GM19035 (cell line): ENCODE results near the gene SMAGP.
A peak's percentile ranks its signal among the peaks of the same experiment; 100 is the strongest.
"Not testable (repeated sequence)": the region's sequence is repeated elsewhere in the genome, so short reads cannot be mapped to it uniquely, and the experiment has no call there.

ENCODE experiments used
- ATAC-seq: cut with Tn5 transposase; IDR thresholded peaks from one replicate; pipeline ENCODE4 v1.9.1; 2021; ENCODE audit not compliant: unreplicated experiment

SMAGP gene, protein sequence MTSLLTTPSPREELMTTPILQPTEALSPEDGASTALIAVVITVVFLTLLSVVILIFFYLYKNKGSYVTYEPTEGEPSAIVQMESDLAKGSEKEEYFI

DNA sequence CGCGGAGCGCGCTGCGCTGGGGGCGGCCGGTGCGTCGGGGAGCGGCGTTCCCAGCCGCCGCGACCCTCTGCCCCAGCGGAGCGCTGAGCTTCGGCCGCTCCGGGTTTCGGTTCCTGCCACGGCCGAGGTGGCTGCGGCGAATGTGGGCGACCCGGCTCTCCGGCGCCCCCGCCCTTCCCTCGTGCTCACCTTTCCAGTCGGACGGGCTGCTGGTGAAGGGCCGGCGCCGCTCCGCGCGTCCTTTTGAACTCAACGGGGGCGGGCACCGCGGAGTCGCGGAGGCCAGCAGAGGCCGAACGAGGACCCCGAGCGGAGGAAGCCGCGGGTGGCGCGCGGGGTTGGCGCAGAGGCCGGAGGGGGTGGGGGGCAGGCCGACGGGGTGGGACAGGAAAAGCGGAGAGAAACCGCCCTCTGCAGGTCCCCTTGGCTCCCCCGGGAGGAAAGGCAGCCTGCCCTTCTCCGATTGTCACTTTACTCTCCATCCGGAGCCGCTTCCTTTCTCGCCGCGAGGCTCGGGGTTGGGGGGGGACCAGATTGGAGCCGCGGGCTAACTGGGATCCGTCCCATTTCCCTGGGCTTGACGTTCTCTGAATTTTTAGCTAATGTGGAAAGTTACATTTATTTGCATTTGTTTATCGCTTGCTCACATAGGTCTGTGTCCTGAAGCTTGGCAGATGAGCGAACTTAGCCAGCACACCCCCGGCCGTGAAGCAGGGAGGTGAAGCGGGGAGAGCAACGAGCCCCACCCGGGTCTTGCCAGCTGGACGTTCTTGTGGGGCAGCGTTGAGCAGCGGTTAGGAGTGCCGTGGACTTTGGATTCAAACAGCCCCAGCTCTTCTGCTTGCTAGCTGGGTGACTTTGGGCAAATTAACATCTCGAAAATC is at the start of gene SMAGP:
Gene SMAGP, minus strand, starts transcription at position 349 of the 884 bp plus-strand sequence. CDS start 1,137 bp downstream, outside the sequence.
- ATAC-seq, result peak; percentile 59

DNA sequence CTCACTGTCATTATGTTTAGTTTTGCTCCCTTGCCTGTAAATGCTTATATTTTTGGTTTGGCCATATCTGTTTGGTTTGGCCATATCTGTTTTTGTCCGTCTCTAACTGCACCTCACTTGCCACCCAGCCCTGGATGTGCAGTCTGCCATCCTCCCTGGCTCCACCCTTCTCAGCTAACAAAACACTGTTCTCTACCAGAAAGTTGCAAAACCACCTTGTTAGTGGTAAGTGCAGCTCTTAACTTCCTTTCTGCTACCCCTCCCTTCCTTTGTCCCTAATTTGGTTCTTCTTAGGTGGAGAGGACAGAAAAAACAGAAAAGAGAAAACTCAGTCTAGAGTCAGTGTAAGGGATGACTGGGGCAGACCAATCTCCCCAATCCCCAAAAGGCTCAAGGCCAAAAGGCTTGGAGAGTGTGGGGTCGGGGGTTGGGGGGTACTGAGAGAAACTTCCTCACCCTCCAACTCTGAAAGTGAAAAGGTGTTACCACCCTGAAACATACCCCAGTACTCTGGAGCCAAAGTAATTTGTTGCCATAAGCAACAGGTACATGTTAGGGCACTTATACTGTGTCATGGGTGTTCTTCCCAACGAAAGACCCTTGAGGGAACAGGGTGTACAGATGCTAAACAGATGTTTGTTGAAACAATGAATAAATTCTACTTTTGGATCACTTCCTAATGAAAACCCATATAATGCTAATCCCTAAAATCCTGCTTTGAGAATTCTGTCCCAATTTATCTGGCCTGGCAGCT is 48.8 kb upstream of the SMAGP start:
- ATAC-seq, result no peak

DNA sequence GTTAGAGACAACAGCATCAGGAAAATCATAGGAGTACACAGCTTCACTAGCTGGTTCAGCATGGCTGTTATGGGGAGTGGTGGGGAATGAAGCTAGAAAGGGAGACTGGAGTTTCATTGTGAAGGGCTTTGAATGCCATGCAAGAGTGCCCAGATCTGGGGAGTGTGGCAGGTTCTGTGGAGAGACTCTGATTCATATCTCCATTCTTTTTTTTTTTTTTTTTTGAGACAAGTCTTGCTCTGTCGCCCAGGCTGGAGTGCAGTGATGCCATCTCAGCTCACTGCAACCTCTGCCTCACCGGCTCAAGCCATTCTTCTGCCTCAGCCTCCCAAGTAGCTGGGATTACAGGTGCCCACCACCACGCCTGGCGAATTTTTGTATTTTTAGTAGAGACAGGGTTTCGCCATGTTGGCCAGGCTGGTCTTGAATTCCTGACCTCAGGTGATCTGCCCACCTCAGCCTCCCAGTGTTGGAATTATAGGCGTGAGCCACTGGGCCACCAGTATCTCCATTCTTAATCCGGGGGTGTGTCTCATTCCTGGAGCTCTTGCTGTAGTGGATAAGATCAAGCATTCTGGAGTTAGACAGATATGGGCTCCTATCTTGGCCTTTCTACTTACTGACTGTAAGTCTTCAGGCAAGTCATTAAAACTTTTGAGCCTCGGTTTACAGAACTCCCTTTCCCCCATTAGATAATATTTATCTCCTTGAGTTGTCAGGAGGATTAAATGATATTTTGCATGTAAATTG is 48.0 kb upstream of the SMAGP start:
- not testable (repeated sequence) for ATAC-seq

DNA sequence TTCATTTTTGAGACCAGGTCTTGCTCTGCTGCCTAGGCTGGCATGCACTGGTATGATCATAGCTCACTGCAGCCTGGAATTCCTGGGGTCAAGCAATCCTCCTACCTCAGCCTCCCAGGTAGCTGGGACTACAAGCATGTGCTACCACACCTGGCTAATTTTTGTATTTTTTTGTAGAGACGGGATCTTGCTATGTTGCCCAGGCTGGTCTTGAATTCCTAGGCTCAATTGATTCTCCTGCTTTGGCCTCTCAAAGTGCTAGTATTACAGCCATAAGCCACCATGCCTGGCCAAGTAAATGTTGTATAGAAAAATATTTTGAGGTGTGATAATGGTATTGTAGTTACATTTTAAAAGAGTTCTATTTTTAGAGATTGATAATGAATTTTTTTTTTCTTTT is 41.2 kb upstream of the SMAGP start:
- ATAC-seq, result no peak

DNA sequence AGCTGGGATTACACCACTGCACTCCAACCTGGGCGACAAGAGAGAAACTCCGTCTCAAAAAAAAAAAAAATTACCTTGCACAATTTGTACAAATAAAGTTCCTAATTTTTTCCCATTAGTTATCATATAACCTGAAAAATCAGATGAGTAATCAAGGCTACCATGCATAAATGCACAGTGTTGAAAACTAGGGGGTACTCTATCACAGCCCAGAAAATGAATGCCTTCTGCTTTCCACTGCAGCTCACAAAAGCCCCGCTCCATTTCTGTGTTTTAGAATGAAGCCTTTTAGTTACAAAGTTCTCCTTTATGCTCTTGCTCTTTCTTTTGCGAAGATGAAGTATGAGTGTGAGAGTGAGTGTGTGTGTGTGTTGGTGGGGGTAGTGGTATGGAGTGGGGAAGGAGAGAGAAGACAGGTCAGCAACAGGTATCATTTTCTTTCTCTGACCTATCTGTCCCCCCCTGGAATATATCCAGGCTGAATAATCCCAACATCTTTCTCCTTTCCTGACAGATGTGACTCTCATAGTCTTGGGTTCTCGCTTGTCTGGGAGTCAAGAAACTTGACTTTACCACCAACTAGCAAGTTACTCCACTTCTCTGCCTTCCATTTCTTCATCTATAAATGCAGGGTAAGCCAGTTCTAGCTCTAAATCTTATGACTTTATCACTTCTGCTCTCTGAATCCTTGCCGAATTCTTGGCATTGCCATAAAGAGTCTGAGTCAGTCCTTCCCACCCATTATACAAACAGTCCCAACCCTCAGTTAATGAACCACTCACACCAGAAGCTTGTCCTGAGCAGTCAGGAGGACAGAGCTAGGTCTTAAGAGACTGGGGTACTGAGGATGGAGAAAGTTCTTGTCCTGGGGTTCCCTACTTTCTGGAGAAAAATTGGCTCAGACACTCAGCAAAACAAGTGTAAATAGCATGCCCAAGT is 37.7 kb upstream of the SMAGP start:
- ATAC-seq, result no peak

DNA sequence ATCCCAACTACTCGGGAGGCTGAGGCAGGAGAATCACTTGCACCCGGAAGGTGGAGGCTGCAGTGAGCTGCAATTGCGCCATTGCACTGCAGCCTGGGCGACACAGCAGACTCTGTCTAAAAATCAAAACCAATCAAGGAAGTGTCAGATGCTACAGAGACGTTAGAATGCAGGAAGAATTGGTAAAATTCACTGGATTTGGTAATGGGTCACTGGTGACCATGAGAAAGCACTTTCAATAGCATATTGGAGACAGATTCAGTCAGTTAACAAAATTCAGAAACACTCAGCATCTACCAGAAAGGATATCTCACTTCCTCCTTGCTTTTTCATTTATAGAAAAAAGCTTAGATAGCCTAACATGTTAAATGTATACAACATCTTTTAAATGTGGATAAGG is 36.3 kb upstream of the SMAGP start:
- ATAC-seq, result no peak

DNA sequence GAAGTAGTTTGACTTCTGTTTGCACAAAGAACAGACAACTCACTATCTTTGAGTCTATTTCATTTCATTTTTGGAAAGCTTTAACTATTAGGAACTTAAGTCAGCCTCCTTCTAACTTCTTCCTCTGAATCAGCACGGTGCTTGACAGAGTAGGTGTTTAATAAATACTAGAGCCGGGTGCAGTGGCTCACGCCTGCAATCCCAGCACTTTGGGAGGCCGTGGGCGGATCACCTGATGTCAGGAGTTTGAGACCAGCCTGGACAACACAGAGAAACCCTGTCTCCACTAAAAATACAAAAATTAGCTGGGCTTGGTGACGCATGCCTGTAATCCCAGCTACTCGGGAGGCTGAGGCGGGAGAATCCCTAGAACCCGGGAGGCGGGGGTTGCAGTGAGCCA is 30.6 kb upstream of the SMAGP start:
- not testable (repeated sequence) for ATAC-seq

DNA sequence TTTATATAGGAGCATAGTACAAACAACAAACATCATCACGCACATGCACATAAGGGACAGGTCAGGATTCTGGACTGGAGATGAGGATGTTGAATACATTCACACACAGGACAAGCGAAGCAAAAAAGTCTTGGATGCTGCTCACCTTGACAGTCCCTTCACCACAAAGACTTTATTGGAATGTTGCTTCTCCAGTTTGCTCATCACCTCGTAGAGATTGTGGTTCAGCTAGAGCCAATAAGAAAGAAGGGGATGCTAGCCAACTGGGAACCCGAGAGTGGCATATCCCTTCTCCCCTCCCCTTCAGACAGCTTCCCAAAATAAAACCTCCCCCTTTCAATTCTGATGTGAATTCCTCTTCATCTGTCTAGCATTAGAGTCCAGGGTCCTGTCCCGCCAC is 25.4 kb upstream of the SMAGP start:
- ATAC-seq, result no peak

DNA sequence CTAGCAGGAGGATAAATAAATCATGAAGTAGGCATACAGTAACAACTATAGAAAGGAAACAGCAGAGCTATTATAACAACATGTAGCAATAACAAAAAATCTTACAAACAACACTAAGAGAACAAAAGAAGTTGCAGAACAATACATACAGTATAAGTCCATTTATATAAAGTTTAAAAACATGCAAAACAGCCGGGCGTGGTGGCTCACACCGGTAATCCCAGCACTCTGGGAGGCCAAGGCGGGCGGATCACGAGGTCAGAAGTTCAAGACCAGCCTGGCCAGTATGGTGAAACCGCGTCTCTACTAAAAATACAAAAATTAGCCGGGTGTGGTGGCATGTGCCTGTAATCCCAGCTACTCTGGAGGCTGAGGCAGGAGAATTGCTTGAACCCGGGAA is 23.9 kb upstream of the SMAGP start:
- not testable (repeated sequence) for ATAC-seq

DNA sequence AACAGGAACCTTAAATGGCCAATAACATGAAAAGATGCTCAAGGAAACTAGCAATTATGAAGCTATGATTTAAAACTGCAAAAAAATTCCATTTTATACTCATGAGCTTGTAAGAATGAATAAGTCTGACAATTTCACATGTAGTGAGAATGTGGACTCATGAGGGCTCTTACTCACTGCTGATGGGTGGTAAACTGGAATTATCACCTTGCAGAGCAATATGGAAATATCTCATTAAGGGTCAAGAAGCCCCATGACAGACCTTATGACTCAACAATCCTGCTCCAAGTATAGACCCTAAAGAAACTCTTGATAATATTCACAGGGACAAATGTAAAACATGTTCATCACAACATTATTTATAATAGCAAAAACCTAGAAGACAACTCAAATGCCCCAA is 23.5 kb upstream of the SMAGP start:
- ATAC-seq, result no peak

DNA sequence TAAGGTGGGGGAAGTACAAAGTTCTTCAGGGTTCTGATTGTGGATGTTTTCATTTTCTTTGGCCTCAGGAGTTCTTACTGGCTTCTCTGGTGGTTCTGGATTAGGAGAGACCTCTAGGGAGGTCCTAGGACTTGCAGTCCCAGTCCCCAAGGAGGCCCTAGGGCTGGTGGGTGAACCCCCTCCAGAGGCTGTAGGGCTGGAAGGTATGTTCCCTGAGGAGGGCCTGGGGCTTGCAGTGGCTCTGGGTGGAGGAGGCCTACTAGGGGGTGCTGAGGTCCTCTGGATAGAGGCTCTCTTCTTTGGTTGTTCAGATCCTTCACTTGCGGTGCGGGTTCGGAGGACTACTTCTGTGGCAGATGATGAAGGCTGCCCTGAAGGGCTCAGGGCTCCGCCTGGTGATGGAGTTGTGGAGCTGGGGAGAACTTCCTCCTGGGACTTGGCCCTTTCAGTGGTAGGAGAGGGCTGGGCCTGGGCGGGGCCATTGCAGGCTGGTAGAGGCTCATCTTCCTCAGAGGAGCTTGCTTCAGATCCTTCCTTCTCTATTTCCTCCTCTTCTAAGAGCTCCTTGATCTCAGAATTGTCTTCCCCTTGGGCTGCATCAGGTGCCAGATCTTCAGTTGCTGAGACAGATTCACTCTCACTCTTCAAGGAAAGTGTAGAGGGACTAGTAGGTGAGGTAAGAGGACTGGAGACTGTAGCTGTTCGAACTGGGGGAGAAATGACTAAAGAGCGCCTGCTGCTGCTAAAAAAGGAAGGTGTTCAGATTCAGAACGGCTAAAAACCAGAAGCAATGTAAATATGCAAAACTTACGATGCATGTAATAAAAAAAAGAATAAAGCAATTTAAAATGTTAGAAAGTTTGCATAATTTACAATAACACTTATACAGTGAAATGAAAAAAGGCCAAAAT is 21.6 kb upstream of the SMAGP start:
- not testable (repeated sequence) for ATAC-seq

DNA sequence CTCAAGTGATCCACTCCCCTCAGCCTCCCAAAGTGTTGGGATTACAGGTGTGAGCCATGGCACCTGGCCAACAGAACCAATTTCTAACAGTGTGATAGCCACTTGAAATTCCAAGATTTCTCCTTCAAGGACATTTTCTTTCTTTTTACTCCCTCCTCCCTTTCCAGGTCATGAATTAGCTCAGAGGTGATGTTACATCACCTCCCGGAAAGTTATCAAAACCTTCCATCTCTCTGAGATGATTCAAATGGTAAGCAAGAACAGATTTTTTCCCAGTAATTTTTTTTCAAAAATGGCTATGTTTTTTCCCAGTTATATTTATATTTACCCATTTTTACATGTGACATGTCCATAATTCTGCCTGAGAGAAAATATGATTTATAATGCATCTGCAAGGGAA is 15.6 kb upstream of the SMAGP start:
- no peak for ATAC-seq

DNA sequence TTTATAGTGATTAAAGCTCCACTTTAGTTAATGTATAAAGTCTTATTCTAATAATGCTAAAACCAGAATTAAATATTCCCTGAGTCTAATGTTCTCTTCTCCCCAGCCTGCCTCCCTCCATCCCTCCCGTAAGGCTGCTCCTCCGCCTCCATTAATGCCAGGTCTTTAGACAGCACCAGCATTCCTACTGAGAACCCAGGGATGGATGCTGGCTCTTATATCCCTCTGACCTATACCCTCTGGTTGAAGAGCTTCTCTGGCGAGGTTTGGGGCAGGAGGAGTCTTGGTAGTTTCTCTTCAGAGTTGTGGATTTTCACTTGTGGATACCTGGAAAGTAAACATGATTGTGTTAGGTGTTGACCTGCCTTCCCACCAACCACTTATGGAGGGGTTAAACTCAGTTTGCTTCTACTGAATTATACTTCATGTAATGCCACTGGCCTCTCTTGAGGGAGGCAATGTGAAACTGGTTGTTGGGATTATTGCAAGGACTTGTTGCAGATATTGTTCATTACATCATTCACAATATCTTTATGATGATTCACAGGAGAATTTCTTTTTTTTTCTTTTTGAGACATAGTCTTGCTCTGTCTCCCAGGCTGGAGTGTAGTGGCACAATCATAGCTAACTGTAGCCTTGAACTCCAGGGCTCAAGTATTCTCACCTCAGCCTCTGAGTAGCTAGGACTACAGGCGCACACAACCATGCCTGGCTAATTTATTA is 11.1 kb upstream of the SMAGP start:
- ATAC-seq, result no peak

DNA sequence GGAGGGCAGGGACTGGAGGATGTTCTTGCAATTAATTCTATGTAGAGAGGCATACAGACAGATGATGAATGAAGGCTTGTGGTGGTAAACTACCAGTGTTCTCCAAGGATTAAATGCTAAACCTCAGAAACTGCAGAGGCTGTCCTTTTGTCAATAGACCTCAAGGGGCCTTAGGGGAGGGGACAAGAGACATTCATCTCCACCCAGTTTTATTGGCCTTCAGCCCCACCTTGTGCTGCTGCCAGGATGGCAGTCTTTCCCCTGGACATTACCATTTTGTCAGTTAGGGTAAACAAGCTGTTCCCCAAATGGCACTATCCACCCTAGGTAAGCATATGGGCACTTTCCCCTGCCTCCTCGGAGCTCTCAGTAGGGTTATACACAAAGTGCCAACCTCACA is 4.9 kb upstream of the SMAGP start:
- no peak for ATAC-seq

DNA sequence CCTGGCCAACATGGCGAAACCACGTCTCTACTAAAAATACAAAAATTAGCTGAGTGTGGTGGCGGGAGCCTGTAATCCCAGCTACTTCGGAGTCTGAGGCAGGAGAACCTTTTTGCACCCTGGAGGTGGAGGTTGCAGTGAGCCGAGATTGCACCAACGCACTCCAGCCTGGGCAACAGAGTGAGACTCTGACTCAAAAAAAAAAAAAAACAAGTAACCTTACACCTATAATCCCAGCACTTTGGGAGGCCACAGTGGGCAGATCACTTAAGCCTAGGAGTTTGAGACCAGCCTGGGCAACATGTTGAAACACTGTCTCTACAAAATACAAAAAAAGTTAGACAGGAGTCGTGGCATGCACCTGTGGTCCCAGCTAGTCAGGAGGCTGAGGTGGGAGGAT is 2.6 kb upstream of the SMAGP start:
- ATAC-seq, result not testable (repeated sequence)

DNA sequence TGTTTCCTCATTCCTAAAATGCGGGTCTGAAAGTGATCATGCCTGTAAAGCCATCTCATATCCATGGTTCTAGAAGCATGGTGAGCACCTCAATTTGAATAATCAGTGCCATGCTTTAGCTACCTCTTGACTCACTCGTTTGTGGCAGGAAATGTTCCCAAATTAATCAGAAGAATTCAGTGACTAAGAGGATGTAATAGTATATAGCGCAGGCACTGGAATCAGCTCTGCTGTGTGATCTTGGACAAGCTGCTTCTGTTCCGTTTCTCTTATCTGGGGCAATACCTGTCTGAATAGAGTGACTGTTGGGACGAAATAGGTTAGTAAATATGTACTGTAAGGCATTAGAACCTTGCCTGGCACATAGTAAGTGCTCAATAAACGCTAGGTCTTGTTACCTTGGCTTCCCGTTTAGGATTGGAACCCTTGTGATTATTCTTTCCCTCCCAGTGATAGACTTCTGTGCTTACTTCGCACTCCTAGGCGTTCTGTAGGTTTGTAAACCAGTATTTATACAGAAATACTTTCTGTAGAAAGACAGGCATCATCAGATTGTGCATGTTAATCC is 820 bp upstream of the SMAGP start:
- no peak for ATAC-seq

DNA sequence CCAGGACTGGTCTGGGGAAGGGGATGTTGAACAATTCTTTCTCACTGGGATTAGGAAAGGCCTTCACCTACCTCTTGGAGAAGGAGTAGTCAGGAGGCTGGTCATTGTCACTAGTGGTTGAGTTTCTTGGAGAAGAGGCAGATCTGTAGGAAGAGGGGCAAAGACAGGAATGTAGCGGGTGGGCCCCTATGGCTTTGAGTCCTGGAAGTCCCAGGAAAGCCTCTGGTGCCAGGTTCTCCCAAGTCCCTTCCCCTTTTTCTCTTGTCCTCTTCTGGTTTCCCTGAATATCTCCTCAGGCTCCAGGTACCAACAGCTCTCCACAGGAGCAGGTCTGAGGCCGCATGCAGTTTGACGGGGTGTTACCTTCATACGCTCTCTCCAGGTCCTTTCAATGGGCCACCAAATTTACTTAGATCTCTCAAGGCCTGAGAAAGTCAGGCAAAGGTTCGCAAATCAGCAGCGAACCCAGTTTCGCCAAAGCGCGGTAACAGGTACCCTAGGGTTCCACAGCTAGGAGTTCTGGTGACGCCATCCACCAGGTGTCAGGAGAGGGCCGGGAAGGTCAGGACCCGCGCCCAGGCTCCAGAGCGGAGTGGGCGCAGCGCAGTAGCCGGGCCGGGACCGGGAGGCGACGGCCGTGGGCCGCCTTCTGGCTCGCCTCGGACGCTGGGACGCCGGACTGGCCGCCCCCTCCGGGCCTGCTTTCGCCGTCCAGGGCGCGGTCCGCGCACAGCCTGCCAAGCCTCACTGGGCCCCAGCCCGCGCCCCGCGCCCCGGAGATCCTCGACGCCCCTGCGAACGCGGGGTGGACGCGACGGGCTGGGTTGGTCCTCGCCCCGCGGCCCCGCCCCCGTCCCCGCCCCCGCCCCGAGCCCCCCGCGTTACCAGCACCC is 795 bp downstream of the SMAGP start:
- ATAC-seq, result peak; percentile 40
